Neuronal stem cell (in vitro differentiated cells): ENCODE data around the gene MARCHF9.

Experiments used
- DNase-seq: peaks from one replicate; pipeline ENCODE4 v3.0.0-alpha.2; 2013; ENCODE audit warnings: low spot score
- H2AFZ ChIP-seq: one replicate; pipeline ENCODE4 v1.6.1; 2013; ENCODE audit warnings: mild to moderate bottlenecking, low read length, inconsistent platforms
- H2AK5ac ChIP-seq: 2 replicates; pipeline ENCODE4 v1.6.1; 2013; ENCODE audit warnings: low read depth, mild to moderate bottlenecking, inconsistent platforms, low read length, moderate library complexity, mixed read lengths
- H2BK120ac ChIP-seq: 2 replicates; pipeline ENCODE4 v1.6.1; 2013; ENCODE audit warnings: low read depth, mild to moderate bottlenecking, inconsistent platforms, low read length, moderate library complexity, mixed read lengths
- H2BK12ac ChIP-seq: one replicate; pipeline ENCODE4 v1.6.1; 2013; ENCODE audit warnings: low read length, inconsistent platforms
- H2BK15ac ChIP-seq: 2 replicates; pipeline ENCODE4 v1.6.1; 2013; ENCODE audit warnings: mild to moderate bottlenecking, low read length, inconsistent platforms, mixed read lengths
- H2BK5ac ChIP-seq: one replicate; pipeline ENCODE4 v1.6.1; 2013; ENCODE audit warnings: inconsistent platforms, mild to moderate bottlenecking, low read length, moderate library complexity
- H3K14ac ChIP-seq: one replicate; pipeline ENCODE4 v1.6.1; 2013; ENCODE audit warnings: low read length, inconsistent platforms
- H3K18ac ChIP-seq: 2 replicates; pipeline ENCODE4 v1.6.1; 2013; ENCODE audit warnings: low read length, inconsistent platforms
- H3K23ac ChIP-seq: 2 replicates; pipeline ENCODE4 v1.6.1; 2013; ENCODE audit warnings: low read depth, mild to moderate bottlenecking, mixed read lengths, low read length, inconsistent platforms; ENCODE audit not compliant: poor library complexity
- H3K27ac ChIP-seq: replicated peaks from 3 replicates; pipeline ENCODE4 v1.5.1; 2013; ENCODE audit warnings: low read length, inconsistent platforms
- H3K27me3 ChIP-seq, 3 experiments: 2 replicates each; pipeline ENCODE4 v1.6.1; 2013; ENCODE audit warnings: low read length in 3 of 3, mild to moderate bottlenecking in 2 of 3, inconsistent platforms in 1 of 3, low read depth in 1 of 3, mixed read lengths in 1 of 3, moderate library complexity in 1 of 3; ENCODE audit not compliant: control insufficient read depth in 3 of 3, insufficient read depth in 3 of 3
- H3K36me3 ChIP-seq, 2 donors: replicated peaks in 1 of 2; 2 replicates each; pipeline ENCODE4 v1.6.1; 2013; ENCODE audit warnings: low read length in 2 of 2; ENCODE audit not compliant: control insufficient read depth in 2 of 2, insufficient read depth in 2 of 2
- H3K4ac ChIP-seq: 2 replicates; pipeline ENCODE4 v1.6.1; 2013; ENCODE audit warnings: inconsistent platforms, mild to moderate bottlenecking, low read length, moderate library complexity
- H3K4me1 ChIP-seq, 2 donors: 1 replicate in 1 of 2; 2 replicates in 1 of 2; pipeline ENCODE4 v1.6.1; 2013; ENCODE audit warnings: low read length in 2 of 2, low read depth in 1 of 2; ENCODE audit not compliant: control insufficient read depth in 2 of 2, insufficient read depth in 1 of 2
- H3K4me2 ChIP-seq: one replicate; pipeline ENCODE4 v1.6.1; 2013; ENCODE audit warnings: mild to moderate bottlenecking, low read length, inconsistent platforms; ENCODE audit not compliant: insufficient read depth, poor library complexity, severe bottlenecking
- H3K4me3 ChIP-seq, 2 donors: 2 replicates each; pipeline ENCODE4 v1.5.1; 2013; ENCODE audit warnings: low read length in 2 of 2, mild to moderate bottlenecking in 2 of 2, inconsistent platforms in 1 of 2, moderate library complexity in 1 of 2
- H3K79me1 ChIP-seq: one replicate; pipeline ENCODE4 v1.6.1; 2013; ENCODE audit warnings: low read depth, mild to moderate bottlenecking, inconsistent platforms, low read length, moderate library complexity
- H3K9ac ChIP-seq: one replicate; pipeline ENCODE4 v1.6.1; 2013; ENCODE audit warnings: mild to moderate bottlenecking, low read depth, low read length, inconsistent platforms; ENCODE audit not compliant: poor library complexity
- H3K9me3 ChIP-seq, 2 donors: replicated peaks in 1 of 2; 2 replicates each; pipeline versions ENCODE3 to v1.6.1; 2013; ENCODE audit warnings: low read length in 2 of 2, mild to moderate bottlenecking in 2 of 2, inconsistent platforms in 1 of 2, low read depth in 1 of 2, mixed read lengths in 1 of 2, moderate library complexity in 1 of 2; ENCODE audit not compliant: control insufficient read depth in 2 of 2, insufficient read depth in 1 of 2
- H4K8ac ChIP-seq: one replicate; pipeline ENCODE4 v1.6.1; 2013; ENCODE audit warnings: low read depth, mild to moderate bottlenecking, inconsistent platforms, low read length, moderate library complexity
- H4K91ac ChIP-seq: one replicate; pipeline ENCODE4 v1.6.1; 2013; ENCODE audit warnings: low read length, low read depth, mild to moderate bottlenecking, inconsistent platforms; ENCODE audit not compliant: poor library complexity
- WGBS, 2 donors: extraction: QIAGEN DNeasy Blood & Tissue Kit; methylation state at CpG; one replicate each; pipeline ENCODE4 v1.1.7; 2013; ENCODE audit warnings: missing lambda C conversion rate in 2 of 2, mixed read lengths in 1 of 2; ENCODE audit not compliant: insufficient read length in 2 of 2, insufficient replicate concordance in 1 of 2; ENCODE audit errors: extremely low coverage in 2 of 2; 5-methylcytosine and 5-hydroxymethylcytosine counted together

The MARCHF9 gene

DNA sequence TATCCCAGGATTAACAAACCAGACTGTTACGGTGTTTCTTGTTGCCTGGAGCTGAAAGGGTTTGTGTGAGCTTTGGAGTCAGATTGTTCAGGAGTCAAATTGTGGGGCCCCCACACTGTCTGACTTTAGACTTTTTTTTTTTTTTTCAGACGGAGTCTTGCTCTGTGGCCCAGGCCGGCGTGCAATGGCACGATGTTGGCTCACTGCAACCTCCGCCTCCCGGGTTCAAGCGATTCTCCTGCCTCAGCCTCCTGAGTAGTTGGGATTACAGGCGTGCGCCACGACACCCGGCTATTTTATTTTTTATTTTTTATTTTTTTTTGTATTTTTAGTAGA is 28.5 kb downstream of the MARCHF9 start:
- no peak overlapping the region for H2BK15ac ChIP-seq
- no peak overlapping the region for H4K91ac ChIP-seq
- H3K4me3 ChIP-seq: peak overlapping the region; percentile 90 to 95
- no peaks in the 10 kb centered on the region for H3K9me3 ChIP-seq
- H2AFZ ChIP-seq: no peak overlapping the region
- no peak overlapping the region for H3K14ac ChIP-seq
- H3K9ac ChIP-seq: no peak overlapping the region
- H3K27me3 ChIP-seq: no peaks in the 10 kb centered on the region
- H3K27ac ChIP-seq: no peak overlapping the region
- no peak overlapping the region for H2BK12ac ChIP-seq
- no CpG with 5 or more reads among the region's 12 CpGs for WGBS, 2 donors
- H4K8ac ChIP-seq: no peak overlapping the region
- no peak overlapping the region for H3K18ac ChIP-seq
- peaks cover 3 to 6% of the 10 kb centered on the region in 2 donors for H3K4me1 ChIP-seq
- peaks cover 12 to 58% of the 10 kb centered on the region in 2 donors for H3K36me3 ChIP-seq
- DNase-seq: no peak
- no peak overlapping the region for H2AK5ac ChIP-seq
- H2BK120ac ChIP-seq: no peak overlapping the region
- peaks cover 4% of the 10 kb centered on the region for H3K79me1 ChIP-seq
- H3K4me2 ChIP-seq: peak overlapping the region; percentile 84
- no peak overlapping the region for H3K4ac ChIP-seq
- peak overlapping the region; percentile 0 for H2BK5ac ChIP-seq
- H3K23ac ChIP-seq: no peak overlapping the region

DNA sequence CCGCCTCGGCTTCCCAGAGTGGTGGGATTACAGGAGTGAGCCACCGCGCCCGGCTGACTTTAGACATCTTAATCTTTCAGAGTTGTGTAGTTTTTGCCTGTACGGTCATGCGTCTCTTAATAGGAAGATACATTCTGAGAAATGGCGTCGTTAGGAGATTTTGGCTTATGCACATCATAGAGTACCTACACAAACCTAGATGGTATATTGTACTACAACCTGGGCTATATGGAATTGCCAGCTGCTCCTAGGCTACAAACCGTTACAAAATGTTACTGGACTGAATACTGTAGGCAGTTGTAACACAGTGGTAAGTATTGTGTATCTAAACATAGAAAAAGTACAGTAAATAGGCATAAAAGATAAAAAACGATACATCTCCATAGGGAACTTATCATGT is 29.0 kb downstream of the MARCHF9 start:
- no peak overlapping the region for H4K8ac ChIP-seq
- no peak overlapping the region for H2BK120ac ChIP-seq
- H3K27me3 ChIP-seq: no peaks in the 10 kb centered on the region

DNA sequence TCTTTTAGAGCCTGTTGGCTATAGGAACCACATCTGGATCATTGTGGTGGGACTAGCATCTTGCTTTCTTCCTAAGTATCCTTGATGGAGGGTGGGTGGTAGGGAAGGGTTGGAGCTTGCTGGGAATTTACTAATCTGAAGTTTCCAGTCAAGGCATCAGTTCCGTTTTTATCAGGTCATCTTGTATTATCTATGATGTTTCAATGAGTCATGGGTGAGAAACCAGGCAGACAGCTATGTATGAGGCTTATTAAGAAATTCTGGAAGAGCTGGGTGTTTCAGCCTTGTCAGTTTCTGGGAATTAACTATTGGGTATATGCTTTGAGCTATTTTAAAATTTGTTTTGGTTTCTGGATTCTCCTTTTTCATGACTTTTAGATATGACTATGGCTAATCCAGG is 39.0 kb downstream of the MARCHF9 start:
- Histone ChIP-seq H3K4me2 (no peak overlapping the region), H3K14ac (no peak overlapping the region), H4K91ac (no peak overlapping the region), H2BK15ac (no peak overlapping the region), H4K8ac (no peak overlapping the region), H3K27me3 (no peaks in the 10 kb centered on the region), H3K9ac (no peak overlapping the region), H3K4me3 (no peak overlapping the region), H2AK5ac (no peak overlapping the region), H2BK120ac (no peak overlapping the region), H3K23ac (no peak overlapping the region), H3K18ac (no peak overlapping the region), H2BK5ac (no peak overlapping the region), H3K4me1 (no peaks in the 10 kb centered on the region), H3K9me3 (no peaks in the 10 kb centered on the region), H3K79me1 (no peaks in the 10 kb centered on the region), H3K27ac (no peak overlapping the region), H2BK12ac (no peak overlapping the region), H3K4ac (no peak overlapping the region), H3K36me3 (peaks cover 19 to 92% of the 10 kb centered on the region in 2 donors), H2AFZ (no peak overlapping the region)
- DNase-seq: no peak
- no CpG with 5 or more reads among the region's 1 CpG for WGBS, 2 donors

More for the DNA sequence above, 29.0 kb downstream of the MARCHF9 start:
- H3K4me1 ChIP-seq: peaks cover 3 to 6% of the 10 kb centered on the region in 2 donors
- H2AFZ ChIP-seq: no peak overlapping the region
- H4K91ac ChIP-seq: no peak overlapping the region
- H3K23ac ChIP-seq: no peak overlapping the region
- peaks cover 15 to 62% of the 10 kb centered on the region in 2 donors for H3K36me3 ChIP-seq
- H3K18ac ChIP-seq: no peak overlapping the region
- H3K79me1 ChIP-seq: peaks cover 4% of the 10 kb centered on the region
- no peak overlapping the region for H2BK12ac ChIP-seq
- no peak overlapping the region for H2AK5ac ChIP-seq
- H2BK15ac ChIP-seq: no peak overlapping the region
- no peak overlapping the region for H3K9ac ChIP-seq
- no peak overlapping the region for H3K4ac ChIP-seq
- no peak overlapping the region for H2BK5ac ChIP-seq
- DNase-seq: no peak
- no peaks in the 10 kb centered on the region for H3K9me3 ChIP-seq
- peak overlapping the region in 1 of 2 donors; percentile 9 for H3K4me3 ChIP-seq
- no CpG with 5 or more reads among the region's 11 CpGs for WGBS, 2 donors
- H3K4me2 ChIP-seq: no peak overlapping the region
- H3K14ac ChIP-seq: no peak overlapping the region
- no peak overlapping the region for H3K27ac ChIP-seq

DNA sequence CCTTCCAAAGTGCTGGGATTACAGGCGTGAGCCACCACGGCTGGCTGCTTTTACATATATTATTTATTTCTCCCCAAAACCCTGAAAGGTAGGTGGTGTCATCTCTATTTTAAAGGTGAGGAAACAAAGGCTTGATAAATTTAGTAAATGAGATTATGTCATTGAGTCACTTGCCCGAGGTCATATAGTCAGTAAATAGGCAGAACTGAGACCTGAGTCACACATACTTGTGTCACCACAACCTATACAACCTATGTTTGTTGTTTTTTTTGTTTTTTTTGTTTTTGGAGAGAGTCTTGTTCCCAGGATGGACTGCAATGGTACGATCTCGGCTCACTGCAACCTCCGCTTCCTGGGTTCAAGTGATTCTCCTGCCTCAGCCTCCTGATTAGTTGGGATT is 40.5 kb downstream of the MARCHF9 start:
- Histone ChIP-seq H3K4me2 (no peak overlapping the region), H3K79me1 (no peaks in the 10 kb centered on the region), H3K27ac (no peak overlapping the region), H3K4me3 (no peak overlapping the region), H4K8ac (no peak overlapping the region), H2BK15ac (no peak overlapping the region), H3K14ac (no peak overlapping the region), H2AK5ac (no peak overlapping the region), H3K36me3 (peaks cover 19 to 92% of the 10 kb centered on the region in 2 donors), H2BK5ac (no peak overlapping the region), H4K91ac (no peak overlapping the region), H3K23ac (no peak overlapping the region), H2BK12ac (no peak overlapping the region), H3K9me3 (no peaks in the 10 kb centered on the region), H3K4me1 (no peaks in the 10 kb centered on the region), H2BK120ac (no peak overlapping the region), H3K9ac (no peak overlapping the region), H3K27me3 (no peaks in the 10 kb centered on the region), H2AFZ (no peak overlapping the region), H3K18ac (no peak overlapping the region), H3K4ac (no peak overlapping the region)
- no peak for DNase-seq
- no CpG with 5 or more reads among the region's 6 CpGs for WGBS, 2 donors
